Endodermal cell (in vitro differentiated cells): Measurements from ENCODE around the gene MTHFSD. TPM values are rescaled to one million over a fixed set of nuclear protein-coding genes. Genes with fewer than 3 reads are reported as not detected.
A peak's percentile ranks its signal among the peaks of the same experiment; 100 is the strongest.

ENCODE experiments used
- DNase-seq: peaks from one replicate; pipeline ENCODE4 v3.0.0-alpha.2; 2017
- H3K27ac ChIP-seq: 2 replicates; pipeline ENCODE4 v1.5.1; 2013; ENCODE audit warnings: mild to moderate bottlenecking, low read depth, low read length, moderate library complexity
- H3K27me3 ChIP-seq: 2 replicates; pipeline ENCODE4 v1.6.1; 2013; ENCODE audit warnings: mild to moderate bottlenecking, low read length, moderate library complexity; ENCODE audit not compliant: insufficient read depth, control insufficient read depth, poor library complexity, severe bottlenecking
- H3K36me3 ChIP-seq: 2 replicates; pipeline ENCODE4 v1.7.0; 2013; ENCODE audit warnings: mild to moderate bottlenecking, low read length, moderate library complexity; ENCODE audit not compliant: control insufficient read depth, insufficient read depth
- H3K4me1 ChIP-seq: one replicate; pipeline ENCODE4 v1.7.0; 2013; ENCODE audit warnings: low read length; ENCODE audit not compliant: control insufficient read depth, insufficient read depth
- H3K4me3 ChIP-seq: 2 replicates; pipeline ENCODE4 v1.5.1; 2013; ENCODE audit warnings: mild to moderate bottlenecking, low read length, moderate library complexity
- H3K9ac ChIP-seq: 2 replicates; pipeline ENCODE4 v1.6.1; 2013; ENCODE audit warnings: mild to moderate bottlenecking, low read length, moderate library complexity; ENCODE audit not compliant: poor library complexity, severe bottlenecking; ENCODE audit errors: extremely low read depth
- H3K9me3 ChIP-seq: 2 replicates; pipeline ENCODE4 v1.6.1; 2013; ENCODE audit warnings: mild to moderate bottlenecking, low read length, moderate library complexity; ENCODE audit not compliant: control insufficient read depth
- H3K27ac Mint-ChIP-seq: 2 replicates; pipeline ENCODE4 v1.8.0; 2020; ENCODE audit warnings: mixed read lengths
- H3K27me3 Mint-ChIP-seq: 2 replicates; pipeline ENCODE4 v1.8.0; 2021; ENCODE audit warnings: mild to moderate bottlenecking, mixed read lengths; ENCODE audit not compliant: insufficient read depth
- H3K36me3 Mint-ChIP-seq: 2 replicates; pipeline ENCODE4 v1.8.0; 2020; ENCODE audit warnings: low read depth, mixed read lengths
- H3K4me1 Mint-ChIP-seq: 2 replicates; pipeline ENCODE4 v1.8.0; 2020; ENCODE audit warnings: mixed read lengths
- H3K4me3 Mint-ChIP-seq: 2 replicates; pipeline ENCODE4 v1.8.0; 2020; ENCODE audit warnings: mild to moderate bottlenecking, moderate library complexity, mixed read lengths
- H3K9me3 Mint-ChIP-seq: 2 replicates; pipeline ENCODE4 v1.8.0; 2020; ENCODE audit warnings: mild to moderate bottlenecking, mixed read lengths
- CTCF ChIP-seq: fragments of 200-600 bp; sonication (generic); conservative IDR thresholded peaks from 2 replicates; pipeline ENCODE4 v1.5.0; 2021; ENCODE audit warnings: antibody characterized with exemption, mild to moderate bottlenecking
- WGBS, 2 experiments: methylation state at CpG; one replicate each; pipeline versions ENCODE4 v1.1.5 to v1.1.7; 2013; ENCODE audit warnings: missing lambda C conversion rate in 2 of 2, mixed read lengths in 1 of 2; ENCODE audit not compliant: insufficient coverage in 1 of 2, insufficient read length in 1 of 2; 5-methylcytosine and 5-hydroxymethylcytosine counted together
- total RNA-seq, 2 donors: library from RNA; stranded (reverse); fragmentation: NEBNext Ultra II Directional in 1 of 2; extraction: Animal tissue kit (Norgen Biotek cat#: 25700) in 1 of 2; gene quantifications; 2 replicates in 1 of 2; 3 replicates in 1 of 2; pipeline ENCODE4 v1.2.1, GENCODE V29; 2021

MTHFSD gene
- total RNA-seq, 2 donors from 2014 or later = 15.0 to 25.8 TPM

- Mint-ChIP-seq H3K27me3 (peaks cover 92% of the 10 kb centered on the region), H3K9me3 (no peaks in the 10 kb centered on the region), H3K27ac (no peak overlapping the region), H3K4me3 (peak overlapping the region; percentile 2), H3K36me3 (no peaks in the 10 kb centered on the region), H3K4me1 (peaks cover 18% of the 10 kb centered on the region)
- WGBS, 2 experiments = 29 to 34% methylated on average over 18 to 28 of the region's 28 CpGs
- Histone ChIP-seq H3K27me3 (peaks cover 97% of the 10 kb centered on the region), H3K9me3 (no peaks in the 10 kb centered on the region), H3K36me3 (no peaks in the 10 kb centered on the region), H3K27ac (no peak overlapping the region), H3K4me1 (peaks cover 7% of the 10 kb centered on the region), H3K9ac (no peak overlapping the region), H3K4me3 (no peak overlapping the region)
- DNase-seq = peak; percentile 71
- TF ChIP-seq CTCF = no peak
Measured at GRCh38 chr16:86570558-86571529, 15.8 kb upstream of the MTHFSD start.

GRCh38 chr16:86569701-86570447 is 14.8 kb upstream of the MTHFSD start:
- Mint-ChIP-seq H3K4me3 (no peak overlapping the region), H3K27ac (no peak overlapping the region), H3K27me3 (peaks cover 92% of the 10 kb centered on the region), H3K4me1 (peaks cover 22% of the 10 kb centered on the region), H3K36me3 (no peaks in the 10 kb centered on the region), H3K9me3 (no peaks in the 10 kb centered on the region)
- no peak overlapping the region for H3K9ac ChIP-seq
- no peak for DNase-seq
- no peak overlapping the region for H3K27ac ChIP-seq
- no peaks in the 10 kb centered on the region for H3K36me3 ChIP-seq
- H3K4me1 ChIP-seq = peaks cover 4% of the 10 kb centered on the region
- H3K4me3 ChIP-seq = no peak overlapping the region
- peaks cover 98% of the 10 kb centered on the region for H3K27me3 ChIP-seq
- 18 to 33% methylated on average over 4 to 12 of the region's 13 CpGs for WGBS, 2 experiments
- TF ChIP-seq CTCF = no peak
- no peaks in the 10 kb centered on the region for H3K9me3 ChIP-seq

- WGBS, 2 experiments = 4 to 5% methylated on average over 5 to 33 of the region's 33 CpGs
- Mint-ChIP-seq H3K4me3 (peak overlapping the region; percentile 37), H3K36me3 (no peaks in the 10 kb centered on the region), H3K27ac (no peak overlapping the region), H3K4me1 (peaks cover 26% of the 10 kb centered on the region), H3K9me3 (no peaks in the 10 kb centered on the region), H3K27me3 (peaks cover 92% of the 10 kb centered on the region)
- no peak overlapping the region for H3K9ac ChIP-seq
- TF ChIP-seq CTCF = no peak
- peaks cover 98% of the 10 kb centered on the region for H3K27me3 ChIP-seq
- no peak overlapping the region for H3K4me3 ChIP-seq
- H3K36me3 ChIP-seq = no peaks in the 10 kb centered on the region
- no peak for DNase-seq
- H3K27ac ChIP-seq = no peak overlapping the region
- peaks cover 4% of the 10 kb centered on the region for H3K4me1 ChIP-seq
- H3K9me3 ChIP-seq = no peaks in the 10 kb centered on the region
Measured at GRCh38 chr16:86568677-86569623, 13.9 kb upstream of the MTHFSD start.
